Measurements from ENCODE around the gene TYW1B. TPM values are rescaled to one million over a fixed set of nuclear protein-coding genes. Genes with fewer than 3 reads are reported as not detected.
"Not testable (repeated sequence)": the region's sequence is repeated elsewhere in the genome, so short reads cannot be mapped to it uniquely, and the experiment has no call there.

TYW1B gene
- total and polyA plus RNA-seq, 2 of the 4 experiments (the other 2 are of a cell fraction): 1.0 to 1.8 TPM

- Histone ChIP-seq H2AK5ac (ENCODE audit: low read depth, low read length) (no peak overlapping the region), H4K20me1 (ENCODE audit: insufficient read depth, low read length) (no peaks in the 10 kb centered on the region), H3K4ac (ENCODE audit: low read depth, low read length) (no peak overlapping the region), H4K5ac (ENCODE audit: low read depth, low read length) (no peak overlapping the region), H3K27ac (ENCODE audit: insufficient read depth, low read length) (no peak overlapping the region), H3K23ac (ENCODE audit: low read depth, low read length) (no peak overlapping the region), H3K36me3 (ENCODE audit: control insufficient read depth, insufficient read depth, low read length) (no peaks in the 10 kb centered on the region), H4K8ac (ENCODE audit: low read depth in 2 of 2, low read length in 2 of 2) (no peak overlapping the region), H2BK120ac (ENCODE audit: low read depth, low read length) (no peak overlapping the region), H2AK9ac (replicated peaks; ENCODE audit: low read depth, low read length, poor library complexity) (no peak overlapping the region), H3K18ac (ENCODE audit: low read depth, low read length) (no peak overlapping the region), H3K9me1 (ENCODE audit: insufficient read depth, low read length) (no peaks in the 10 kb centered on the region), H4K91ac (ENCODE audit: insufficient read depth, low read depth, low read length) (no peak overlapping the region), H3K4me1 (ENCODE audit: control insufficient read depth, insufficient read depth, low read length) (no peaks in the 10 kb centered on the region), H3K9me3 (ENCODE audit: control insufficient read depth, insufficient read depth, low read length) (no peaks in the 10 kb centered on the region), H3K4me3 (ENCODE audit: insufficient read depth, low read depth, low read length) (no peak overlapping the region), H3K4me2 (ENCODE audit: low read depth, low read length) (no peak overlapping the region), H3K27me3 (ENCODE audit: control insufficient read depth, insufficient read depth, low read length) (no peaks in the 10 kb centered on the region), H3K79me1 (ENCODE audit: low read depth in 1 of 2, low read length in 2 of 2) (no peaks in the 10 kb centered on the region), H2BK20ac (ENCODE audit: low read depth, low read length) (no peak overlapping the region), H2BK15ac (ENCODE audit: low read depth, low read length) (no peak overlapping the region), H3K56ac (ENCODE audit: extremely low read depth, insufficient read depth, low read length) (no peak overlapping the region), H2AFZ (replicated peaks; ENCODE audit: low read length, poor library complexity) (no peak overlapping the region), H3K9ac (ENCODE audit: low read depth, low read length) (no peak overlapping the region), H2BK5ac (ENCODE audit: low read depth, low read length, poor library complexity, severe bottlenecking) (no peak overlapping the region), H3K14ac (replicated peaks; ENCODE audit: low read depth, low read length) (no peak overlapping the region)
- no peak for DNase-seq
- ATAC-seq (ENCODE audit: low read depth): no peak
- ChIA-PET POLR2A (ENCODE audit: unreplicated experiment) (no interaction called here), CTCF (no interaction called here)
- intact Hi-C loops (cut with micrococcal nuclease) (no loop called here), dilution Hi-C loops (cut with HindIII; ENCODE audit: low sequenced_read_pairs, unreplicated experiment) (no loop called here), in situ Hi-C loops (cut with MboI; ENCODE audit: low sequenced_read_pairs) (no loop called here)
- TF ChIP-seq POLR2A (IDR thresholded peaks at IDR 0.05; ENCODE audit: low read depth, low read length): no peak
- TF ChIP-seq MAFK (IDR thresholded peaks at IDR 0.05; ENCODE audit: low read depth, low read length): no peak
- no peak for TF ChIP-seq RAD21 (IDR thresholded peaks at IDR 0.05; ENCODE audit: low read length)
- TF ChIP-seq NFE2L2 (IDR thresholded peaks at IDR 0.05; ENCODE audit: low read depth, low read length): no peak
- no peak for TF ChIP-seq FOS (IDR thresholded peaks at IDR 0.05; ENCODE audit: low read depth, low read length)
- no peak for TF ChIP-seq MAZ (IDR thresholded peaks at IDR 0.05; ENCODE audit: borderline replicate concordance, low read depth, low read length)
- TF ChIP-seq SMC3 (IDR thresholded peaks at IDR 0.05; ENCODE audit: low read depth, low read length): no peak
- no CpG with 5 or more reads among the region's 1 CpG for WGBS, 2 experiments (ENCODE audit: extremely low coverage in 2 of 2, insufficient read length in 1 of 2)
- BruUV-seq (replicated peaks): no TSS peak
Observed at GRCh38 chr7:72706521-72706920, 121.5 kb downstream of the TYW1B start.

GRCh38 chr7:72705693-72706092 is 122.3 kb downstream of the TYW1B start:
- H3K9ac ChIP-seq (ENCODE audit: low read depth, low read length); H3K23ac ChIP-seq (ENCODE audit: low read depth, low read length); H2AK5ac ChIP-seq (ENCODE audit: low read depth, low read length); DNase-seq; BruUV-seq (replicated peaks); H4K5ac ChIP-seq (ENCODE audit: low read depth, low read length); dilution Hi-C loops (cut with HindIII; ENCODE audit: low sequenced_read_pairs, unreplicated experiment); H2AK9ac ChIP-seq (replicated peaks; ENCODE audit: low read depth, low read length, poor library complexity); H2BK5ac ChIP-seq (ENCODE audit: low read depth, low read length, poor library complexity, severe bottlenecking); POLR2A ChIA-PET (ENCODE audit: unreplicated experiment); H3K14ac ChIP-seq (replicated peaks; ENCODE audit: low read depth, low read length); H2BK15ac ChIP-seq (ENCODE audit: low read depth, low read length); ATAC-seq (ENCODE audit: low read depth); H3K36me3 ChIP-seq (ENCODE audit: control insufficient read depth, insufficient read depth, low read length); CTCF ChIA-PET; H4K20me1 ChIP-seq (ENCODE audit: insufficient read depth, low read length); H2BK20ac ChIP-seq (ENCODE audit: low read depth, low read length); H3K4me2 ChIP-seq (ENCODE audit: low read depth, low read length); H2BK120ac ChIP-seq (ENCODE audit: low read depth, low read length); H3K4me3 ChIP-seq (ENCODE audit: insufficient read depth, low read depth, low read length); intact Hi-C loops (cut with micrococcal nuclease); H3K9me3 ChIP-seq (ENCODE audit: control insufficient read depth, insufficient read depth, low read length); H3K27ac ChIP-seq (ENCODE audit: insufficient read depth, low read length); H3K79me1 ChIP-seq (ENCODE audit: low read depth in 1 of 2, low read length in 2 of 2); H3K56ac ChIP-seq (ENCODE audit: extremely low read depth, insufficient read depth, low read length); H2AFZ ChIP-seq (replicated peaks; ENCODE audit: low read length, poor library complexity); H3K18ac ChIP-seq (ENCODE audit: low read depth, low read length); H3K27me3 ChIP-seq (ENCODE audit: control insufficient read depth, insufficient read depth, low read length); H3K4me1 ChIP-seq (ENCODE audit: control insufficient read depth, insufficient read depth, low read length); H3K9me1 ChIP-seq (ENCODE audit: insufficient read depth, low read length); in situ Hi-C loops (cut with MboI; ENCODE audit: low sequenced_read_pairs); H4K8ac ChIP-seq (ENCODE audit: low read depth in 2 of 2, low read length in 2 of 2); H3K4ac ChIP-seq (ENCODE audit: low read depth, low read length); H4K91ac ChIP-seq (ENCODE audit: insufficient read depth, low read depth, low read length): not testable (repeated sequence)
- 100% methylated on average over 1 of the region's 4 CpGs; no CpG with 5 or more reads in 1 of the 2 experiments for WGBS, 2 experiments (ENCODE audit: extremely low coverage in 2 of 2, insufficient read length in 1 of 2)

Data from IMR-90 (cell line).